Measurements from ENCODE around the gene CAMTA1. TPM values are rescaled to one million over a fixed set of nuclear protein-coding genes. Genes with fewer than 3 reads are reported as not detected.

CAMTA1 gene
- polyA plus RNA-seq, 1 donor (not counting 4 experiments of a cell fraction or from before 2014, with no cell fraction given) = 51.4 TPM

DNA sequence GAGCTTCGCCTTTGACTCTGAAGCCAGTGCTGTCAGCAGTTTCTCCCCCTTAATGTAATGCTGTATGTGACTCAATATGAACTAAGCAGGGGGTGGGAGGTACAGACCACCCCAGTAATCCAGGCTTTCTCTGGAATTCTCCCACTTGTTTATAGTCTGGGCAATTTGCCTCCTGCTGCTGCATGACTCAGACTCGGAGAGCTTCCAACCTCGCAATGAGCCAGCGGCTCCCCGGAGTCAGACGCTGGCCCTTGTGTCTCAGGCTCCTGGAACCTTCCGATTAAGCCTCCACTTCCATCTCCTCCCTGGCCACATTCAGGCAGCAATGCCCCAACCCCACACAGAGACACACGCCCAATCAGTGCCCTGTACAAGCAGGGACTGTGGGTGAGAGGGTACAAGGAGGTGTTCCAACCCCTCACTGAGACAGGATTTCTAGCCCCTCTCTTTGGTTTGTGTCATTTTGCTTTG, 514.1 kb downstream of the CAMTA1 start:
- peaks cover 21% of the 10 kb centered on the region for H3K4me1 ChIP-seq (ENCODE audit: control insufficient read depth, extremely low read depth, insufficient read depth, low read length)
- H3K4me2 ChIP-seq (ENCODE audit: control insufficient read depth, extremely low read depth, insufficient read depth, low read depth, low read length) = peak overlapping the region; percentile 20
- peak overlapping the region; percentile 75 for H2AFZ ChIP-seq (ENCODE audit: control insufficient read depth, low read length)
- DNase-seq (ENCODE audit: low read depth, low spot score) = peak; percentile 5
- no peaks in the 10 kb centered on the region for H3K36me3 ChIP-seq (ENCODE audit: control insufficient read depth in 2 of 2, extremely low read depth in 1 of 2, insufficient read depth in 2 of 2, low read length in 2 of 2)
- FAIRE-seq = peak; percentile 80
- dilution Hi-C loops (cut with MboI; ENCODE audit: extremely low pct_ligation_motif_present, low sequenced_read_pairs) = no loop called here
- no peaks in the 10 kb centered on the region for H3K27me3 ChIP-seq (ENCODE audit: control insufficient read depth, extremely low read depth, insufficient read depth, low read length)
- no peaks in the 10 kb centered on the region for H3K9me1 ChIP-seq (ENCODE audit: control insufficient read depth, extremely low read depth, insufficient read depth, low read length)
- no peaks in the 10 kb centered on the region for H3K9me3 ChIP-seq (ENCODE audit: control insufficient read depth, low read depth, low read length)
- H3K27ac ChIP-seq (ENCODE audit: control insufficient read depth, insufficient read depth, low read length) = no peak overlapping the region
- no peak for TF ChIP-seq CTCF (optimal IDR thresholded peaks at IDR 0.05 in 1 of 3, IDR thresholded peaks at IDR 0.05 in 1 of 3, conservative IDR thresholded peaks at IDR 0.05 in 1 of 3; ENCODE audit: extremely low read depth in 1 of 3, insufficient read depth in 2 of 3, low read length in 3 of 3)
- TF ChIP-seq EZH2 (IDR thresholded peaks at IDR 0.05; ENCODE audit: low read length) = no peak
- H3K4me3 ChIP-seq (ENCODE audit: control insufficient read depth in 2 of 3, extremely low read depth in 1 of 3, insufficient read depth in 2 of 3, low read depth in 1 of 3, low read length in 3 of 3) = no peak overlapping the region
- H3K9ac ChIP-seq (ENCODE audit: control insufficient read depth, extremely low read depth, insufficient read depth, low read length) = no peak overlapping the region
- no peaks in the 10 kb centered on the region for H4K20me1 ChIP-seq (ENCODE audit: control insufficient read depth, extremely low read depth, insufficient read depth, low read length)
- H3K79me2 ChIP-seq (ENCODE audit: control insufficient read depth, insufficient read depth, low read length) = no peaks in the 10 kb centered on the region

DNA sequence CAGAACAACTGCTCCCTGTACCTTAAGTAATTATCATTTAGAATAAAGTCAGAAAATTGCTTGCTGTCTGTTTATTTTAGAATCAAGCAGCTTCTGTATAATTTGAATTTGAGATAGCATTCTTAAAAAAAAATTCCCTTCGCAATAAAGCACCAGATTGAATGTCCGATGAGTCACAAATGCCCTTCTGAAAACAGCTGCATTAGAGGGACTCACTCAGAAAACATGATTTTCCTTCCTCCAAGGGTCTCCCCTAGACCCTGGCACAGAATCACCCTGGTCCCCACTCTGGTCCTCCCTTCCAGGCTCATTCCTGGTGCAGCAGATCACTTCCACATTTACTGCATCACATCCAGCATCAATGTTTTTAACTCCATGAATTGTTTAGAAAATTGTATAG, 514.7 kb downstream of the CAMTA1 start:
- Histone ChIP-seq H3K79me2 (ENCODE audit: control insufficient read depth, insufficient read depth, low read length) (no peaks in the 10 kb centered on the region), H3K9ac (ENCODE audit: control insufficient read depth, extremely low read depth, insufficient read depth, low read length) (no peak overlapping the region), H3K36me3 (ENCODE audit: control insufficient read depth in 2 of 2, extremely low read depth in 1 of 2, insufficient read depth in 2 of 2, low read length in 2 of 2) (no peaks in the 10 kb centered on the region), H3K4me1 (ENCODE audit: control insufficient read depth, extremely low read depth, insufficient read depth, low read length) (peaks cover 21% of the 10 kb centered on the region), H3K9me1 (ENCODE audit: control insufficient read depth, extremely low read depth, insufficient read depth, low read length) (no peaks in the 10 kb centered on the region), H3K27ac (ENCODE audit: control insufficient read depth, insufficient read depth, low read length) (no peak overlapping the region), H3K27me3 (ENCODE audit: control insufficient read depth, extremely low read depth, insufficient read depth, low read length) (no peaks in the 10 kb centered on the region), H2AFZ (ENCODE audit: control insufficient read depth, low read length) (no peak overlapping the region), H4K20me1 (ENCODE audit: control insufficient read depth, extremely low read depth, insufficient read depth, low read length) (no peaks in the 10 kb centered on the region), H3K4me3 (ENCODE audit: control insufficient read depth in 2 of 3, extremely low read depth in 1 of 3, insufficient read depth in 2 of 3, low read depth in 1 of 3, low read length in 3 of 3) (no peak overlapping the region), H3K4me2 (ENCODE audit: control insufficient read depth, extremely low read depth, insufficient read depth, low read depth, low read length) (peak overlapping the region; percentile 20), H3K9me3 (ENCODE audit: control insufficient read depth, low read depth, low read length) (no peaks in the 10 kb centered on the region)
- FAIRE-seq = no peak
- DNase-seq (ENCODE audit: low read depth, low spot score) = no peak
- TF ChIP-seq CTCF (optimal IDR thresholded peaks at IDR 0.05 in 1 of 3, IDR thresholded peaks at IDR 0.05 in 1 of 3, conservative IDR thresholded peaks at IDR 0.05 in 1 of 3; ENCODE audit: extremely low read depth in 1 of 3, insufficient read depth in 2 of 3, low read length in 3 of 3) = no peak
- no peak for TF ChIP-seq EZH2 (IDR thresholded peaks at IDR 0.05; ENCODE audit: low read length)
- dilution Hi-C loops (cut with MboI; ENCODE audit: extremely low pct_ligation_motif_present, low sequenced_read_pairs) = no loop called here

Measured in keratinocyte (primary cell).